ENCODE measurements around the gene BET1L. TPM values are rescaled to one million over a fixed set of nuclear protein-coding genes. Genes with fewer than 3 reads are reported as not detected.

Gene BET1L
- total and polyA plus RNA-seq, 4 donors, result 7.6 to 32.6 (median 23.4) TPM

Small RNAs within 50 kb of the gene (small RNA-seq; reads per million reads assigned to genes)
- gene RNU6-447P, result not detected

Other genes starting within 250 kb of the BET1L start
- not detected for gene SCGB1C1, start 14.3 kb downstream of the BET1L start, total RNA-seq
- gene SCGB1C1, start 14.3 kb downstream of the BET1L start, polyA plus RNA-seq, result not detected
- gene RIC8A, start 309 bp upstream of the BET1L start, total RNA-seq, result 10 to 100 TPM; 36.7 to 49.6 TPM
- gene RIC8A, start 309 bp upstream of the BET1L start, polyA plus RNA-seq, result 10 to 100 TPM; 12.5 to 32.4 TPM
- gene SIRT3, start 28.9 kb upstream of the BET1L start, total RNA-seq, result 10 to 100 TPM in 1 of 2 donors, 1 to 10 TPM in 1; 9.9 to 13.7 TPM
- gene SIRT3, start 28.9 kb upstream of the BET1L start, polyA plus RNA-seq, result 10 to 100 TPM; 15.4 to 17.1 TPM
- 10 to 100 TPM; 50.8 to 56.7 TPM for gene PSMD13, start 29.6 kb upstream of the BET1L start, total RNA-seq
- gene PSMD13, start 29.6 kb upstream of the BET1L start, polyA plus RNA-seq, result 10 to 100 TPM; 48.8 to 54.7 TPM
- 1 to 10 TPM in 1 of 2 donors, under 1 TPM in 1; 0.05 to 5.7 TPM for gene NLRP6, start 71.0 kb upstream of the BET1L start, total RNA-seq
- gene NLRP6, start 71.0 kb upstream of the BET1L start, polyA plus RNA-seq, result 1 to 10 TPM in 1 of 2 donors, under 1 TPM in 1; 0.80 to 1.1 TPM
- 10 to 100 TPM in 1 of 2 donors, 1 to 10 TPM in 1; 1.3 to 11.4 TPM for gene PGGHG, start 81.7 kb upstream of the BET1L start, total RNA-seq
- 1 to 10 TPM; 5.4 to 9.6 TPM for gene PGGHG, start 81.7 kb upstream of the BET1L start, polyA plus RNA-seq
- gene IFITM5, start 92.1 kb upstream of the BET1L start, total RNA-seq, result not detected
- gene IFITM5, start 92.1 kb upstream of the BET1L start, polyA plus RNA-seq, result not detected
- 10 to 100 TPM in 1 of 2 donors, 1 to 10 TPM in 1; 8.5 to 49.0 TPM for gene IFITM2, start 100.4 kb upstream of the BET1L start, total RNA-seq
- 1,000 to 10,000 TPM in 1 of 2 donors, 100 to 1,000 TPM in 1; 759 to 1,441 TPM for gene IFITM2, start 100.4 kb upstream of the BET1L start, polyA plus RNA-seq
- gene IFITM1, start 106.6 kb upstream of the BET1L start, total RNA-seq, result 10 to 100 TPM; 12.6 to 37.4 TPM
- gene IFITM1, start 106.6 kb upstream of the BET1L start, polyA plus RNA-seq, result 100 to 1,000 TPM in 1 of 2 donors, 10 to 100 TPM in 1; 96.0 to 113 TPM
- 100 to 1,000 TPM in 1 of 2 donors, 10 to 100 TPM in 1; 48.6 to 105 TPM for gene IFITM3, start 113.5 kb upstream of the BET1L start, total RNA-seq
- gene IFITM3, start 113.5 kb upstream of the BET1L start, polyA plus RNA-seq, result 1,000 to 10,000 TPM; 2,070 to 2,255 TPM
- gene B4GALNT4, start 162.1 kb upstream of the BET1L start, total RNA-seq, result under 1 TPM; 0.42 TPM
- gene B4GALNT4, start 162.1 kb upstream of the BET1L start, polyA plus RNA-seq, result under 1 TPM in 1 of 2 donors, not detected in 1; 0.15 TPM
- gene PKP3, start 186.8 kb upstream of the BET1L start, total RNA-seq, result under 1 TPM; 0.25 to 0.37 TPM
- gene PKP3, start 186.8 kb upstream of the BET1L start, polyA plus RNA-seq, result under 1 TPM in 1 of 2 donors, not detected in 1; 0.08 TPM
- gene SIGIRR, start 207.6 kb upstream of the BET1L start, total RNA-seq, result 10 to 100 TPM; 12.4 to 46.7 TPM
- 10 to 100 TPM; 70.6 to 87.7 TPM for gene SIGIRR, start 207.6 kb upstream of the BET1L start, polyA plus RNA-seq
- gene ANO9, start 234.6 kb upstream of the BET1L start, total RNA-seq, result under 1 TPM; 0.37 to 0.75 TPM
- under 1 TPM; 0.20 to 0.42 TPM for gene ANO9, start 234.6 kb upstream of the BET1L start, polyA plus RNA-seq
- 10 to 100 TPM; 12.0 to 15.6 TPM for gene PTDSS2, start 242.9 kb upstream of the BET1L start, total RNA-seq
- 1 to 10 TPM; 5.1 to 8.4 TPM for gene PTDSS2, start 242.9 kb upstream of the BET1L start, polyA plus RNA-seq